ENCODE data around the gene EVC.

Gene EVC

GRCh38 chr4:5712931-5713330, 1.9 kb downstream of the EVC start:
- Histone ChIP-seq H3K9me3 (ENCODE audit: insufficient read depth, low read length, severe bottlenecking) (peaks cover 6% of the 10 kb centered on the region), H3K4me1 (ENCODE audit: insufficient read depth, low read length) (no peaks in the 10 kb centered on the region), H3K9ac (ENCODE audit: low read depth, low read length) (no peak overlapping the region), H3K79me2 (ENCODE audit: insufficient read depth, low read length) (no peaks in the 10 kb centered on the region), H3K4me3 (ENCODE audit: low read depth in 1 of 2, low read length in 2 of 2) (no peak overlapping the region), H3K36me3 (ENCODE audit: insufficient read depth, low read length) (no peaks in the 10 kb centered on the region), H2AFZ (ENCODE audit: low read depth, low read length) (no peak overlapping the region), H3K27me3 (ENCODE audit: insufficient read depth, low read length, poor library complexity) (no peaks in the 10 kb centered on the region), H4K20me1 (ENCODE audit: insufficient read depth, low read length) (no peaks in the 10 kb centered on the region), H3K4me2 (ENCODE audit: insufficient read depth, low read length) (no peak overlapping the region), H3K27ac (ENCODE audit: low read length) (no peak overlapping the region)
- ATAC-seq (ENCODE audit: insufficient read depth, low read depth) (no peak), DNase-seq (no peak)
- no peak for TF ChIP-seq CTCF (IDR thresholded peaks at IDR 0.05; ENCODE audit: borderline replicate concordance, extremely low read depth, low read length, poor library complexity, severe bottlenecking)
- no peak for TF ChIP-seq EZH2 (IDR thresholded peaks at IDR 0.05; ENCODE audit: borderline replicate concordance, low read depth, low read length, severe bottlenecking)

- Histone ChIP-seq H3K36me3 (ENCODE audit: insufficient read depth, low read length) (no peaks in the 10 kb centered on the region), H3K4me3 (ENCODE audit: low read depth in 1 of 2, low read length in 2 of 2) (no peak overlapping the region), H3K9me3 (ENCODE audit: insufficient read depth, low read length, severe bottlenecking) (peaks cover 6% of the 10 kb centered on the region), H3K27ac (ENCODE audit: low read length) (no peak overlapping the region), H3K4me2 (ENCODE audit: insufficient read depth, low read length) (no peak overlapping the region), H2AFZ (ENCODE audit: low read depth, low read length) (no peak overlapping the region), H3K4me1 (ENCODE audit: insufficient read depth, low read length) (no peaks in the 10 kb centered on the region), H4K20me1 (ENCODE audit: insufficient read depth, low read length) (no peaks in the 10 kb centered on the region), H3K9ac (ENCODE audit: low read depth, low read length) (no peak overlapping the region), H3K27me3 (ENCODE audit: insufficient read depth, low read length, poor library complexity) (peaks cover 3% of the 10 kb centered on the region), H3K79me2 (ENCODE audit: insufficient read depth, low read length) (no peaks in the 10 kb centered on the region)
- no peak for TF ChIP-seq CTCF (IDR thresholded peaks at IDR 0.05; ENCODE audit: borderline replicate concordance, extremely low read depth, low read length, poor library complexity, severe bottlenecking)
- no peak for TF ChIP-seq EZH2 (IDR thresholded peaks at IDR 0.05; ENCODE audit: borderline replicate concordance, low read depth, low read length, severe bottlenecking)
- no peak for ATAC-seq (ENCODE audit: insufficient read depth, low read depth)
- no peak for DNase-seq
Measured at GRCh38 chr4:5713861-5714260, 2.9 kb downstream of the EVC start.

- Histone ChIP-seq H3K9ac (ENCODE audit: low read depth, low read length) (no peak overlapping the region), H3K4me3 (ENCODE audit: low read depth in 1 of 2, low read length in 2 of 2) (no peak overlapping the region), H3K36me3 (ENCODE audit: insufficient read depth, low read length) (no peaks in the 10 kb centered on the region), H4K20me1 (ENCODE audit: insufficient read depth, low read length) (no peaks in the 10 kb centered on the region), H3K27ac (ENCODE audit: low read length) (no peak overlapping the region), H3K27me3 (ENCODE audit: insufficient read depth, low read length, poor library complexity) (peaks cover 7% of the 10 kb centered on the region), H3K4me1 (ENCODE audit: insufficient read depth, low read length) (no peaks in the 10 kb centered on the region), H2AFZ (ENCODE audit: low read depth, low read length) (no peak overlapping the region), H3K9me3 (ENCODE audit: insufficient read depth, low read length, severe bottlenecking) (peaks cover 6% of the 10 kb centered on the region), H3K4me2 (ENCODE audit: insufficient read depth, low read length) (no peak overlapping the region), H3K79me2 (ENCODE audit: insufficient read depth, low read length) (no peaks in the 10 kb centered on the region)
- no peak for ATAC-seq (ENCODE audit: insufficient read depth, low read depth)
- DNase-seq = no peak
- no peak for TF ChIP-seq CTCF (IDR thresholded peaks at IDR 0.05; ENCODE audit: borderline replicate concordance, extremely low read depth, low read length, poor library complexity, severe bottlenecking)
- no peak for TF ChIP-seq EZH2 (IDR thresholded peaks at IDR 0.05; ENCODE audit: borderline replicate concordance, low read depth, low read length, severe bottlenecking)
Measured at GRCh38 chr4:5715357-5715756, 4.4 kb downstream of the EVC start.

- H3K27ac ChIP-seq (ENCODE audit: low read length) = no peak overlapping the region
- no peaks in the 10 kb centered on the region for H3K79me2 ChIP-seq (ENCODE audit: insufficient read depth, low read length)
- no peak overlapping the region for H3K4me3 ChIP-seq (ENCODE audit: low read depth in 1 of 2, low read length in 2 of 2)
- no peak for TF ChIP-seq CTCF (IDR thresholded peaks at IDR 0.05; ENCODE audit: borderline replicate concordance, extremely low read depth, low read length, poor library complexity, severe bottlenecking)
- no peak for TF ChIP-seq EZH2 (IDR thresholded peaks at IDR 0.05; ENCODE audit: borderline replicate concordance, low read depth, low read length, severe bottlenecking)
- H3K4me1 ChIP-seq (ENCODE audit: insufficient read depth, low read length) = no peaks in the 10 kb centered on the region
- no peaks in the 10 kb centered on the region for H3K36me3 ChIP-seq (ENCODE audit: insufficient read depth, low read length)
- ATAC-seq (ENCODE audit: insufficient read depth, low read depth) (no peak), DNase-seq (no peak)
- no peak overlapping the region for H3K4me2 ChIP-seq (ENCODE audit: insufficient read depth, low read length)
- H2AFZ ChIP-seq (ENCODE audit: low read depth, low read length) = no peak overlapping the region
- H3K9ac ChIP-seq (ENCODE audit: low read depth, low read length) = no peak overlapping the region
- peaks cover 6% of the 10 kb centered on the region for H3K9me3 ChIP-seq (ENCODE audit: insufficient read depth, low read length, severe bottlenecking)
- peaks cover 7% of the 10 kb centered on the region for H3K27me3 ChIP-seq (ENCODE audit: insufficient read depth, low read length, poor library complexity)
- no peaks in the 10 kb centered on the region for H4K20me1 ChIP-seq (ENCODE audit: insufficient read depth, low read length)
Measured at GRCh38 chr4:5716391-5716790, 5.4 kb downstream of the EVC start.
